ENCODE data around the gene BMPER.
A peak's percentile ranks its signal among the peaks of the same experiment; 100 is the strongest.

BMPER gene

GRCh38 chr7:33892945-33893344 lies 12.4 kb upstream of the BMPER start:
- no peak for DNase-seq

GRCh38 chr7:33893377-33893776 lies 12.0 kb upstream of the BMPER start:
- no peak for DNase-seq

GRCh38 chr7:33895025-33895804 lies 10.1 kb upstream of the BMPER start:
- peak; percentile 2 for DNase-seq

- no peak for DNase-seq
These were observed 4.8 kb upstream of the BMPER start for GRCh38 chr7:33900501-33900900.

- no peak for DNase-seq
These were observed 4.1 kb upstream of the BMPER start for GRCh38 chr7:33901199-33901598.

- DNase-seq = no peak
These were observed 3.5 kb upstream of the BMPER start for GRCh38 chr7:33901847-33902246.

- no peak for DNase-seq
These were observed 2.6 kb upstream of the BMPER start for GRCh38 chr7:33902746-33903145.

GRCh38 chr7:33903791-33904680 lies 1.3 kb upstream of the BMPER start:
- no peak for DNase-seq

- no peak for DNase-seq
These were observed 504 bp upstream of the BMPER start for GRCh38 chr7:33904681-33905388.

- DNase-seq = no peak
These were observed 1.4 kb downstream of the BMPER start for GRCh38 chr7:33906697-33907096.

GRCh38 chr7:33907625-33908024 lies 2.3 kb downstream of the BMPER start:
- no peak for DNase-seq

- no peak for DNase-seq
These were observed 4.0 kb downstream of the BMPER start for GRCh38 chr7:33909318-33909717.

- no peak for DNase-seq
These were observed 4.4 kb downstream of the BMPER start for GRCh38 chr7:33909755-33910154.

GRCh38 chr7:33910756-33911155 lies 5.4 kb downstream of the BMPER start:
- no peak for DNase-seq

- DNase-seq = no peak
These were observed 11.2 kb downstream of the BMPER start for GRCh38 chr7:33916357-33917081.

- DNase-seq = no peak
These were observed 12.3 kb downstream of the BMPER start for GRCh38 chr7:33917661-33918060.

- DNase-seq = no peak
These were observed 13.3 kb downstream of the BMPER start for GRCh38 chr7:33918438-33919143.

GRCh38 chr7:33919449-33919848 lies 14.1 kb downstream of the BMPER start:
- DNase-seq = no peak

GRCh38 chr7:33921216-33921938 lies 16.0 kb downstream of the BMPER start:
- DNase-seq = no peak

GRCh38 chr7:33922820-33923219 lies 17.5 kb downstream of the BMPER start:
- no peak for DNase-seq
